HG03378 (cell line): Measurements from ENCODE around the gene ADGRD2.

Experiments used
- ATAC-seq: cut with Tn5 transposase; IDR thresholded peaks from one replicate; pipeline ENCODE4 v1.9.1; 2021; ENCODE audit warnings: mild to moderate bottlenecking, moderate library complexity; ENCODE audit not compliant: unreplicated experiment

Gene ADGRD2

GRCh38 chr9:124506931-124507879 lies 57.0 kb downstream of the ADGRD2 start, which contains the start of gene NR5A1:
Gene NR5A1, minus strand, starts transcription at chr9:124507399. Its CDS starts 4,004 bp downstream, at chr9:124503395.
- no peak for ATAC-seq

GRCh38 chr9:124507880-124508423 lies 57.7 kb downstream of the ADGRD2 start:
- no peak for ATAC-seq

GRCh38 chr9:124510650-124511425 lies 60.6 kb downstream of the ADGRD2 start:
- ATAC-seq: no peak

- ATAC-seq: no peak
Measured at GRCh38 chr9:124511426-124511840, 61.2 kb downstream of the ADGRD2 start.

GRCh38 chr9:124511891-124512805 lies 61.9 kb downstream of the ADGRD2 start:
- no peak for ATAC-seq

- ATAC-seq: no peak
Measured at GRCh38 chr9:124512806-124513204, 62.6 kb downstream of the ADGRD2 start.

- no peak for ATAC-seq
Measured at GRCh38 chr9:124513376-124513994, 63.2 kb downstream of the ADGRD2 start.

- ATAC-seq: no peak
Measured at GRCh38 chr9:124514125-124514524, 63.9 kb downstream of the ADGRD2 start.

- ATAC-seq: no peak
Measured at GRCh38 chr9:124514874-124515273, 64.6 kb downstream of the ADGRD2 start.

GRCh38 chr9:124517600-124517999 lies 67.3 kb downstream of the ADGRD2 start:
- no peak for ATAC-seq

GRCh38 chr9:124518116-124518515 lies 67.9 kb downstream of the ADGRD2 start:
- ATAC-seq: no peak

- ATAC-seq: no peak
Measured at GRCh38 chr9:124520206-124520596, 70.0 kb downstream of the ADGRD2 start.

- no peak for ATAC-seq
Measured at GRCh38 chr9:124521142-124521541, 70.9 kb downstream of the ADGRD2 start.

- no peak for ATAC-seq
Measured at GRCh38 chr9:124522121-124523098, 72.2 kb downstream of the ADGRD2 start.

- no peak for ATAC-seq
Measured at GRCh38 chr9:124526174-124526573, 75.9 kb downstream of the ADGRD2 start.

GRCh38 chr9:124527781-124528180 lies 77.5 kb downstream of the ADGRD2 start:
- no peak for ATAC-seq
